A673 (cell line): ENCODE measurements around the gene WIPF2. TPM values are rescaled to one million over a fixed set of nuclear protein-coding genes. Genes with fewer than 3 reads are reported as not detected.

Experiments
- BruUV-seq: library from RNA; stranded (reverse); fragments of 400-500 nt; replicated peaks from 2 replicates; lab custom pipeline; 2021; lab: Mats Ljungman, UMichigan
- CTCF ChIA-PET: fragments of 300-600 bp; sonication (Branson Sonifier 250); formaldehyde crosslinking; loops from one replicate; lab custom pipeline; 2022; ENCODE audit warnings: antibody characterized with exemption; lab: Charles Lee
- POLR2A ChIA-PET: fragments of 300-600 bp; sonication (Branson Sonifier 250); formaldehyde crosslinking; loops from one replicate; lab custom pipeline; 2022; ENCODE audit warnings: antibody characterized with exemption; ENCODE audit not compliant: low non-redundant PET; lab: Charles Lee
- DNase-seq: peaks from one replicate; pipeline ENCODE4 v3.0.0-alpha.2; 2015; ENCODE audit warnings: low spot score
- H3K27ac ChIP-seq: fragments of 200-600 bp; sonication (generic); 2 replicates; pipeline ENCODE4 v1.5.1; 2016; ENCODE audit warnings: mixed run types, low read depth, mild to moderate bottlenecking, mixed read lengths, antibody characterized with exemption, low read length; ENCODE audit not compliant: poor library complexity, severe bottlenecking
- H3K27me3 ChIP-seq: fragments of 200-600 bp; sonication (generic); replicated peaks from 2 replicates; pipeline ENCODE4 v1.6.1; 2017; ENCODE audit warnings: mixed run types, low read depth, mild to moderate bottlenecking, mixed read lengths, antibody characterized with exemption, low read length; ENCODE audit not compliant: insufficient read depth, poor library complexity
- H3K36me3 ChIP-seq: fragments of 200-600 bp; sonication (generic); 2 replicates; pipeline ENCODE4 v1.6.1; 2016; ENCODE audit warnings: mixed run types, mild to moderate bottlenecking, mixed read lengths, antibody characterized with exemption, low read length; ENCODE audit not compliant: insufficient read depth, poor library complexity, severe bottlenecking
- H3K4me1 ChIP-seq: fragments of 200-600 bp; sonication (generic); 2 replicates; pipeline ENCODE4 v1.6.1; 2017; ENCODE audit warnings: mixed run types, mild to moderate bottlenecking, mixed read lengths, antibody characterized with exemption, low read length; ENCODE audit not compliant: insufficient read depth, poor library complexity, severe bottlenecking
- H3K4me3 ChIP-seq: fragments of 200-600 bp; sonication (generic); 2 replicates; pipeline ENCODE4 v1.5.1; 2016; ENCODE audit warnings: low read depth, mixed run types, mild to moderate bottlenecking, mixed read lengths, low read length; ENCODE audit not compliant: poor library complexity, severe bottlenecking
- H3K9me3 ChIP-seq: fragments of 200-600 bp; sonication (generic); 2 replicates; pipeline ENCODE4 v1.6.1; 2016; ENCODE audit warnings: mixed run types, low read depth, mild to moderate bottlenecking, mixed read lengths, antibody characterized with exemption, low read length; ENCODE audit not compliant: poor library complexity, severe bottlenecking
- EZH2 ChIP-seq: fragments of 200-600 bp; sonication (generic); IDR thresholded peaks from 2 replicates; pipeline ENCODE4 v1.6.1; 2017; ENCODE audit warnings: borderline replicate concordance, low read depth, mild to moderate bottlenecking, mixed read lengths, antibody characterized with exemption, low read length; ENCODE audit not compliant: poor library complexity, severe bottlenecking
- intact Hi-C: fragments of 100-400 bp; cut with micrococcal nuclease; formaldehyde crosslinking; loops from one replicate; pipeline ENCODE4 v1.10.0; 2022; ENCODE audit not compliant: unreplicated experiment
- total RNA-seq: library from RNA; stranded (reverse); gene quantifications from 2 replicates; pipeline ENCODE4 v1.2.3, GENCODE V29; 2021
- TF ChIP-seq, protein P1 (sequence below): fragments of 300-800, 200-600 bp; sonication (generic); conservative IDR thresholded peaks from 2 replicates; pipeline ENCODE4 v1.5.1; 2017; ENCODE audit warnings: low read depth, mild to moderate bottlenecking, antibody characterized with exemption, low read length, moderate library complexity, mixed read lengths

Gene WIPF2
- total RNA-seq, 1 experiment from 2014 or later, result 16.3 TPM

DNA sequence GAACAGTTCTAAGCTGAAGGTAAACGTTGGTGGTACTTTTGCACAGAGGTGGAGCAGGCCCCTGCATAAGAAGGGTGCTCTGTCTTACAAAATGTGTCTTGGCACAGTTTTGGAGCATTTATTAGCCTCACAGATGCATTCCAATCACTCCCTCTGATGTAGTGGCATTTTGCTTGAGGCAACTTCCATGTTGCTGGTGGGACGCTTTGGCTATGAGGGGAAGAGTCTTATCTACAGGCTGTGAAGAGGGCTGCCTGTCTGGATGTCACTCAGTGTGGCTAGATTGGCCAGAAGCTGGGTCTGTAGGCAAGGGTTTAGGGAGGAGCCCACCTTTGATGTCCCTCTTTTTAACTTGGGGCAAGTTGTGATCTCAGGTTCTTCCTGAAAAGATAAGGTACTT, 87.3 kb downstream of the WIPF2 start:
- no peak overlapping the region for H3K4me3 ChIP-seq
- no peaks in the 10 kb centered on the region for H3K9me3 ChIP-seq
- H3K27ac ChIP-seq, result peak overlapping the region; percentile 89
- no TSS peak for BruUV-seq
- peaks cover 58% of the 10 kb centered on the region for H3K4me1 ChIP-seq
- DNase-seq, result no peak
- intact Hi-C loops, result loop anchor here (10.0 kb wide), 1 partner anchor 108 kb away; the partner anchor contains the start of gene TOP2A
- no peaks in the 10 kb centered on the region for H3K27me3 ChIP-seq
- no peak for TF ChIP-seq EZH2
- TF ChIP-seq, protein P1, sequence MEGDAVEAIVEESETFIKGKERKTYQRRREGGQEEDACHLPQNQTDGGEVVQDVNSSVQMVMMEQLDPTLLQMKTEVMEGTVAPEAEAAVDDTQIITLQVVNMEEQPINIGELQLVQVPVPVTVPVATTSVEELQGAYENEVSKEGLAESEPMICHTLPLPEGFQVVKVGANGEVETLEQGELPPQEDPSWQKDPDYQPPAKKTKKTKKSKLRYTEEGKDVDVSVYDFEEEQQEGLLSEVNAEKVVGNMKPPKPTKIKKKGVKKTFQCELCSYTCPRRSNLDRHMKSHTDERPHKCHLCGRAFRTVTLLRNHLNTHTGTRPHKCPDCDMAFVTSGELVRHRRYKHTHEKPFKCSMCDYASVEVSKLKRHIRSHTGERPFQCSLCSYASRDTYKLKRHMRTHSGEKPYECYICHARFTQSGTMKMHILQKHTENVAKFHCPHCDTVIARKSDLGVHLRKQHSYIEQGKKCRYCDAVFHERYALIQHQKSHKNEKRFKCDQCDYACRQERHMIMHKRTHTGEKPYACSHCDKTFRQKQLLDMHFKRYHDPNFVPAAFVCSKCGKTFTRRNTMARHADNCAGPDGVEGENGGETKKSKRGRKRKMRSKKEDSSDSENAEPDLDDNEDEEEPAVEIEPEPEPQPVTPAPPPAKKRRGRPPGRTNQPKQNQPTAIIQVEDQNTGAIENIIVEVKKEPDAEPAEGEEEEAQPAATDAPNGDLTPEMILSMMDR, result no peak
- ChIA-PET CTCF (interaction anchor here (0.7 to 1.9 kb wide), 3 partner anchors 11 to 48 kb away, joined by 3 to 23 read pairs (median 4); no protein-coding TSS in a partner anchor), POLR2A (interaction anchor here (0.6 kb wide), 1 partner anchor 23 kb away, joined by 6 read pairs; no protein-coding TSS in a partner anchor)
- peaks cover 6% of the 10 kb centered on the region for H3K36me3 ChIP-seq

DNA sequence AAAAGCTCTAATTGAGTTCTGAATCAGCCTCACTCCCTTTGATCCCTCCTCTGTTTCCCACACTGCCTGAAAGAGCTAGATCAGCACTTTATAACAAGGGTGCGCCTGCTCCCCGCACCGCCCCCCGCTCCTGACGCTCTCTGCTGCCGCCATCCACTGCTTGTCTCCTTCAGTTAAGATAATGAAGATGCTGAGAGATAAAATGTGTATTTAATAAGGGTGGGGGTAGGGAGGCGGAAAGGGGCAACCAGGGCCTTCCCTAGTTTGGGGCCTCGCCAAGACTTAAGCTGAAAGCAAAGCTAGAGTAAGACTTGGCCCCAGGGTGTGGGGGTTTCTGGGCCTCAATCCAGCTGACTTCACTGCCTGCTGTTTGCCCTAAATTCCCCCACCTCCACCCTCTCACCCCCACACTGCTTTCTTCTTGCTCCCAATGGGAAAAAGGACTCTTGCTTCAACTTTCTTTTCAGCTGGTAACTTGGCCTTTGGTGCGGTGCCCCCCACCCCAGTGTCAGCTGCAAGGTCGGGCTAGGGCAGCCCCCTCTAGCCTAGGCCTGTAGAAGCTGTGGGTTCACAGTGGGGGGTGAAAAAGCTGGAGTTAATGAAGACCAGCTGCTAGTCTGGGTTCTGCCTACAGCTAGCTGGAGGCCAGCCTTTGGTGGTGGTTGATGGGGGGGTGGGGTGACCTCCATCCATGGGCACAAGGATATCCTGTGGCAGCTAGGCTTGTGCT, 88.1 kb downstream of the WIPF2 start:
- no peak overlapping the region for H3K4me3 ChIP-seq
- intact Hi-C loops, result loop anchor here (10.0 kb wide), 1 partner anchor 108 kb away; the partner anchor contains the start of gene TOP2A
- no TSS peak for BruUV-seq
- H3K36me3 ChIP-seq, result peaks cover 3% of the 10 kb centered on the region
- TF ChIP-seq, protein P1, result no peak
- no peak for TF ChIP-seq EZH2
- POLR2A ChIA-PET, result interaction anchor here (0.6 to 1.0 kb wide), 3 partner anchors 10 to 102 kb away, joined by 3 to 13 read pairs (median 6); no protein-coding TSS in a partner anchor
- peak overlapping the region; percentile 89 for H3K27ac ChIP-seq
- DNase-seq, result peak; percentile 94
- CTCF ChIA-PET, result interaction anchor here (0.7 to 1.9 kb wide), 6 partner anchors 10 to 253 kb away, joined by 3 to 25 read pairs (median 5); partner anchors contain the start of gene MED24
- no peaks in the 10 kb centered on the region for H3K27me3 ChIP-seq
- H3K4me1 ChIP-seq, result peaks cover 66% of the 10 kb centered on the region
- H3K9me3 ChIP-seq, result no peaks in the 10 kb centered on the region

DNA sequence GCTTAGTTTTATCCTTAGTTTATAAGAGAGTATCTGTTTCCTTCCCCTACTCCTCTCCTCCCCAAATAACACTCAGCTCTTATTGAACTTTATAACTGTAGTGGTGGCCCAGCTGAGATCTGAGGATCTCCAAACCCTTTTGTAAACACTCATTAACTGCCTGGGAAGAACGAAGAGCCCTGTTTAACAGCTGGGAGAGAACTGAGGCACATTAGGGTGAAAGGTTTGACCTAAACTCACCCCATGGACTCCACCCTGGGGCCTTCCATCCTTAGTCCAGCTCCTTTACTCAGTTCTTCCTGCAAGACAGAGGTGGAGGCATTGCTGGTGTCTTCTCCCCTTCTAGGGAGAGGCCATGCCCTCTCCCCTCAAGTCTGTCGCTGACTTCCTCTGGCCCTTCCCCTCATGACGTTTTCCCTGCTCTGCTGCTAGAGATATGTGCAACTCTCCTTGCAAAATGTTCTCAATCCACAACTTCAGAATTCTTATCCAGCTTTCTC, 88.7 kb downstream of the WIPF2 start:
- no peak for DNase-seq
- H3K4me3 ChIP-seq, result no peak overlapping the region
- CTCF ChIA-PET, result interaction anchor here (0.7 to 1.9 kb wide), 5 partner anchors 9 to 254 kb away, joined by 3 to 23 read pairs (median 3); partner anchors contain the start of gene MED24
- BruUV-seq, result no TSS peak
- H3K27ac ChIP-seq, result peak overlapping the region; percentile 89
- H3K27me3 ChIP-seq, result no peaks in the 10 kb centered on the region
- H3K36me3 ChIP-seq, result no peaks in the 10 kb centered on the region
- POLR2A ChIA-PET, result interaction anchor here (0.6 to 1.0 kb wide), 2 partner anchors 10 to 102 kb away, joined by 3 to 13 read pairs; no protein-coding TSS in a partner anchor
- intact Hi-C loops, result loop anchor here (10.0 kb wide), 1 partner anchor 107 kb away; the partner anchor contains the start of gene TOP2A
- H3K9me3 ChIP-seq, result no peaks in the 10 kb centered on the region
- H3K4me1 ChIP-seq, result peaks cover 71% of the 10 kb centered on the region
- no peak for TF ChIP-seq EZH2
- TF ChIP-seq, protein P1, result no peak
